Heart right ventricle (tissue), 16 donors: ENCODE results near the gene CST1. TPM values are rescaled to one million over a fixed set of nuclear protein-coding genes. Genes with fewer than 3 reads are reported as not detected.
"Not testable (repeated sequence)": the region's sequence is repeated elsewhere in the genome, so short reads cannot be mapped to it uniquely, and the experiment has no call there.

ENCODE experiments used
- ATAC-seq, 8 donors: fragments of 200-7000 bp; cut with Tn5 transposase; one replicate each; pipeline ENCODE4 v1.9.1; 2020; ENCODE audit warnings: mild to moderate bottlenecking in 8 of 8, moderate library complexity in 8 of 8, moderate number of reproducible peaks in 1 of 8
- DNase-seq, 2 donors: peaks; one replicate each; pipeline ENCODE4 v3.0.0-alpha.2; 2020
- H3K27ac ChIP-seq, 10 donors: fragments of 200-600 bp; sonication (generic) in 2 of 10; one replicate each; pipeline versions ENCODE4 v1.5.0 to v1.8.0; 2020 to 2022; ENCODE audit warnings: mild to moderate bottlenecking in 3 of 10
- H3K27me3 ChIP-seq, 7 donors: fragments of 200-600 bp; one replicate each; pipeline ENCODE4 v1.8.0; 2021 to 2022; ENCODE audit warnings: mild to moderate bottlenecking in 2 of 7
- H3K36me3 ChIP-seq, 9 donors: fragments of 200-600 bp; sonication (generic) in 1 of 9; one replicate each; pipeline versions ENCODE4 v1.5.0 to v1.8.0; 2020 to 2022; ENCODE audit warnings: mild to moderate bottlenecking in 2 of 9
- H3K4me1 ChIP-seq, 9 donors: fragments of 200-600 bp; sonication (generic) in 1 of 9; one replicate each; pipeline versions ENCODE4 v1.5.0 to v1.8.0; 2020 to 2022; ENCODE audit warnings: mild to moderate bottlenecking in 4 of 9
- H3K4me3 ChIP-seq, 10 donors: fragments of 200-600 bp; sonication (generic) in 2 of 10; one replicate each; pipeline versions ENCODE4 v1.5.0 to v1.8.0; 2020 to 2022; ENCODE audit warnings: mild to moderate bottlenecking in 7 of 10, moderate library complexity in 2 of 10
- H3K9me3 ChIP-seq, 11 donors: fragments of 200-600 bp in 10 of 11; sonication (generic) in 2 of 11; one replicate each; pipeline versions ENCODE4 v1.5.0 to v1.8.0; 2013 to 2022; ENCODE audit warnings: mild to moderate bottlenecking in 2 of 11, control low read depth in 1 of 11, moderate library complexity in 1 of 11
- WGBS, 2 donors: extraction: QIAGEN DNeasy Blood & Tissue Kit; methylation state at CpG; one replicate each; pipeline ENCODE4 v1.1.7; 2013; ENCODE audit warnings: inconsistent platforms in 1 of 2; 5-methylcytosine and 5-hydroxymethylcytosine counted together
- intact Hi-C, 10 donors: fragments of 100-400 bp; cut with DNase I; formaldehyde crosslinking; loops; one replicate each; pipeline versions ENCODE4 v1.11.1 to v1.14.2; 2022
- polyA plus RNA-seq, 2 donors: library from polyadenylated mRNA; stranded (reverse); fragments of 200-250 nt; gene quantifications; one replicate each; pipeline ENCODE4 v1.2.3, GENCODE V29; 2013
- total RNA-seq, 10 donors: library from RNA; stranded (reverse); fragmentation: NEBNext Ultra II Directional in 3 of 10; extraction: Animal tissue kit (Norgen Biotek cat#: 25700) in 3 of 10; gene quantifications; one replicate each; pipeline versions ENCODE4 v1.2.1 to v1.2.4, GENCODE V29; 2021 to 2023
- TF ChIP-seq, protein P1 (sequence below), 9 donors: fragments of 200-600 bp; sonication (generic) in 2 of 9; IDR thresholded peaks; one replicate each; pipeline versions ENCODE4 v1.5.0 to v1.8.0; 2021 to 2022; ENCODE audit warnings: antibody characterized with exemption in 9 of 9, mild to moderate bottlenecking in 5 of 9, moderate library complexity in 1 of 9
- donor health status: Arrhythmogenic right ventricular cardiomyopathy.
- donor health status: ischemic (EF 13 %, LVEDD 7.1; RV severe dilation, severe dysfunction).
- donor health status: healthy with polysubstance abuse.
- donor health status: DM: no; HTN: yes; CAD: no.
- donor health status: DM: no; HTN: no; CAD: no.
- donor health status: ischemic (EF 25% LVEDD 6.9; RV normal size, moderate dysfunction).
- donor health status: ischemic (EF 25% LVEDD 5.7; RV mildly dilated, moderate dysfunction).
- donor health status: healthy.
- donor health status: DM: yes; HTN: yes; CAD: no.
- donor health status: Ischemic cardiomyopathy.
- donor health status: ischemic (EF 35%, LVEDD 5.7; RV mildly dilated, moderate dysfunction).
- donor health status: nonischemic (EF 11% LVEDD 7.7; RV severe dilation, severe dysfunction).
- donor health status: DM: yes; HTN: yes; CAD: no.
- donor health status: PGD.
- donor health status: ischemic (EF 29% LVEDD 5.4; RV normal size, mild dysfunction).
- donor health status: nonischemic (EF 23%, LVEDD 6.1; RV moderate dilation, normal function).

CST1 gene
- total and polyA plus RNA-seq, 12 donors, result not detected

DNA sequence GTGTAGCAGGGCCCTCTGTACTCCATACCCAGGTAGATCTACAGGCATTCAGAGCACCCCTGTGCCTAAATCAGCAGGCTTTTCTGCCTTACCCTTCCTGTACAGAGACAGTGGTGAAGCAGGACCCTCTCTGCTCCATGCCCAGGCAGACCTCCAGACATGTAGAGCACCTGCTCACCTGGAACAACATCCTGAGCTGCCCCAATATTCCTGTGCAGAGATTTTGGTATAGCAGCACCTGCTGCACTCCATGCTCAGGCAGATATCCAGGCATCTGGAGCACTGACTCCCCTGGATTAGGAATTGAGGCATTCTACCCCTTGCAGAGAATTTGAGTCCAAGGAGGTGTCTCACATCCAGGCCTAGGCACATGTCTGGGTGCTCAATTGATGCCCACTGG, 12.6 kb upstream of the CST1 start:
- Histone ChIP-seq H3K27me3 (peaks cover 0 to 10% (median 0%) of the 10 kb centered on the region in 7 donors), H3K36me3 (no peaks in the 10 kb centered on the region), H3K4me1 (no peaks in the 10 kb centered on the region), H3K4me3 (no peak overlapping the region), H3K27ac (no peak overlapping the region), H3K9me3 (peaks cover 0 to 5% (median 0%) of the 10 kb centered on the region in 11 donors)
- TF ChIP-seq, protein P1, sequence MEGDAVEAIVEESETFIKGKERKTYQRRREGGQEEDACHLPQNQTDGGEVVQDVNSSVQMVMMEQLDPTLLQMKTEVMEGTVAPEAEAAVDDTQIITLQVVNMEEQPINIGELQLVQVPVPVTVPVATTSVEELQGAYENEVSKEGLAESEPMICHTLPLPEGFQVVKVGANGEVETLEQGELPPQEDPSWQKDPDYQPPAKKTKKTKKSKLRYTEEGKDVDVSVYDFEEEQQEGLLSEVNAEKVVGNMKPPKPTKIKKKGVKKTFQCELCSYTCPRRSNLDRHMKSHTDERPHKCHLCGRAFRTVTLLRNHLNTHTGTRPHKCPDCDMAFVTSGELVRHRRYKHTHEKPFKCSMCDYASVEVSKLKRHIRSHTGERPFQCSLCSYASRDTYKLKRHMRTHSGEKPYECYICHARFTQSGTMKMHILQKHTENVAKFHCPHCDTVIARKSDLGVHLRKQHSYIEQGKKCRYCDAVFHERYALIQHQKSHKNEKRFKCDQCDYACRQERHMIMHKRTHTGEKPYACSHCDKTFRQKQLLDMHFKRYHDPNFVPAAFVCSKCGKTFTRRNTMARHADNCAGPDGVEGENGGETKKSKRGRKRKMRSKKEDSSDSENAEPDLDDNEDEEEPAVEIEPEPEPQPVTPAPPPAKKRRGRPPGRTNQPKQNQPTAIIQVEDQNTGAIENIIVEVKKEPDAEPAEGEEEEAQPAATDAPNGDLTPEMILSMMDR (IDR thresholded peaks at IDR 0.05), result no peak
- no peak for DNase-seq
- ATAC-seq, result no peak
- intact Hi-C loops, result no loop called here

GRCh38 chr20:23759306-23759940, 8.7 kb upstream of the CST1 start:
- 67 to 85% methylated on average over 2 of the region's 2 CpGs for WGBS, 2 donors
- no peaks in the 10 kb centered on the region for H3K36me3 ChIP-seq
- TF ChIP-seq, protein P1 (IDR thresholded peaks at IDR 0.05), result no peak
- no peak for DNase-seq
- no peaks in the 10 kb centered on the region for H3K9me3 ChIP-seq
- H3K4me1 ChIP-seq, result peaks cover 0 to 15% (median 6%) of the 10 kb centered on the region in 9 donors
- ATAC-seq, result no peak
- intact Hi-C loops, result no loop called here
- no peak overlapping the region for H3K27ac ChIP-seq
- no peak overlapping the region for H3K4me3 ChIP-seq
- peaks cover 0 to 10% (median 0%) of the 10 kb centered on the region in 7 donors for H3K27me3 ChIP-seq

GRCh38 chr20:23756792-23757191, 6.1 kb upstream of the CST1 start:
- 8 to 30% methylated on average over 3 of the region's 3 CpGs for WGBS, 2 donors
- H3K4me3 ChIP-seq, H3K9me3 ChIP-seq, H3K27me3 ChIP-seq, H3K36me3 ChIP-seq, ATAC-seq, DNase-seq, H3K27ac ChIP-seq, intact Hi-C loops: not testable (repeated sequence)
- peaks cover 0 to 17% (median 7%) of the 10 kb centered on the region in 9 donors for H3K4me1 ChIP-seq

GRCh38 chr20:23755131-23755611, 4.4 kb upstream of the CST1 start:
- H3K4me1 ChIP-seq, result peaks cover 0 to 17% (median 7%) of the 10 kb centered on the region in 9 donors
- H3K27me3 ChIP-seq, H3K9me3 ChIP-seq, H3K4me3 ChIP-seq, H3K36me3 ChIP-seq, intact Hi-C loops, DNase-seq: not testable (repeated sequence)
- H3K27ac ChIP-seq, result peak overlapping the region in 7 of 10 donors; percentile 31 to 71 (median 56)
- peak; percentile 79 to 95 (median 86) for ATAC-seq
- WGBS, 2 donors, result 59 to 60% methylated on average over 3 of the region's 3 CpGs

DNA sequence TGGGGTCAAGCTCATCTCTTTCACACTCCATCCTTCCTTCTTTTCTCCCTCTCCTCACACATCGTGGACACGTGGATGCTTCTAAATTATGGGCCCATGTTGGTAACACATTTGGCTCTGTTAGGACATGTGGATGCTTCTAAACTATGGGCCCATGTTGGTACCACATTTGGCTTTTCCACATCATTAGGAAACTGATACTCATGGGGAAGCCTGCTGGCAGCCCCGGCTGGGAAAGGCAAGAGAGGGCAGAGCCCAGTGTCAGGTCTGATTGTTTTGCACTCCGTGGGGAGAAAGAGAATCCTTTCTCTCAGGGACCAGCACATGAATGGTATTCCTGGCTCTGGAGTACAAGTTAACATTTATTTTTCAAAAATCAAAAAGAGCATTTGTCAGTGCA, 4.0 kb upstream of the CST1 start:
- TF ChIP-seq, protein P1 (IDR thresholded peaks at IDR 0.05), result no peak
- Histone ChIP-seq H3K9me3 (no peaks in the 10 kb centered on the region), H3K4me3 (no peak overlapping the region), H3K27ac (peak overlapping the region in 3 of 10 donors; percentile 59 to 71 (median 68)), H3K36me3 (no peaks in the 10 kb centered on the region), H3K4me1 (peaks cover 0 to 17% (median 7%) of the 10 kb centered on the region in 9 donors), H3K27me3 (peaks cover 0 to 2% (median 0%) of the 10 kb centered on the region in 7 donors)
- DNase-seq (no peak), ATAC-seq (no peak)
- WGBS, 2 donors, result 70 to 73% methylated on average over 4 of the region's 4 CpGs
- intact Hi-C loops, result no loop called here
